Epithelial cell of esophagus (primary cell): ENCODE measurements around the gene CRYBG1.

Experiments
- DNase-seq: peaks from one replicate; pipeline ENCODE4 v3.0.0; 2010; ENCODE audit warnings: low read depth
- H3K4me3 ChIP-seq: 2 replicates; pipeline ENCODE4 v1.5.1; 2011; ENCODE audit warnings: mild to moderate bottlenecking, low read length, control low read depth
- TF ChIP-seq, protein P1 (sequence below): IDR thresholded peaks from 2 replicates; pipeline ENCODE4 v1.5.1; 2011; ENCODE audit warnings: low read depth, mild to moderate bottlenecking, low read length, control low read depth, inconsistent platforms; ENCODE audit not compliant: insufficient read depth; ENCODE audit errors: missing control alignments

Gene CRYBG1

DNA sequence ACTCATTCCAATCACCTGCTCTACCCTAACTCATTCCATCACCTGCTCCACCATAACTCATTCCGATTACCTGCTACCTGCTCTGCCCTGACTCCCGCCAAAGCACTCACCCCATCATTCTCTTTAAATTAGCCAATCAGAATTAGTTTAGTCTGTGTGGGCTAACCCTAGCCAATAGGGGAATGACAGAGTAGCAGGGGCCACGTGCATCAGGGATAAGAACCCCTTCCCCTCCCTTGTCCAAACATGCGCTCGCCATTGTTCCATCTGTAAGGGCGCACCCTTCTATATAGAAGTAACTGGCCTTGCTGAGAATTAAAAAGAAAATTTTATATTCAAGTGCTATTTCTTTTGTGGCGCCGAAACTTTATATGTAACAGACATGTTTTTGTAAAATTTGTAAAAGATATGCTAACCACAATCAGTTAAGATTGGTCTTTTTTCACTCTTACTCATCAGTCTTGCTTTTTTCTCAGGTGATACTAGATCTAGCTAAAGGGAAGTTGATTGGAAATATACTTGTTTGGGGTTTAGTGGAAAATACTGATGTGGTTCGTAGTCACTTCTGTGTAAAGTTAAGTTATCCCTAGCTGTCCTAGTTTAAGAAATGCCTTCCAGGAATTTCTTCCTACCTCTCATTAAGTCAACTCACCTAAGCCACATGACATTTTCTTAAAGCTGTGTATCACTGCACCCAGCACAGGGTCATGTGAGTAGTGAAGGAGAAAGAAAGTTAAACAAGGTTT lies 252.3 kb downstream of the CRYBG1 start:
- TF ChIP-seq, protein P1, sequence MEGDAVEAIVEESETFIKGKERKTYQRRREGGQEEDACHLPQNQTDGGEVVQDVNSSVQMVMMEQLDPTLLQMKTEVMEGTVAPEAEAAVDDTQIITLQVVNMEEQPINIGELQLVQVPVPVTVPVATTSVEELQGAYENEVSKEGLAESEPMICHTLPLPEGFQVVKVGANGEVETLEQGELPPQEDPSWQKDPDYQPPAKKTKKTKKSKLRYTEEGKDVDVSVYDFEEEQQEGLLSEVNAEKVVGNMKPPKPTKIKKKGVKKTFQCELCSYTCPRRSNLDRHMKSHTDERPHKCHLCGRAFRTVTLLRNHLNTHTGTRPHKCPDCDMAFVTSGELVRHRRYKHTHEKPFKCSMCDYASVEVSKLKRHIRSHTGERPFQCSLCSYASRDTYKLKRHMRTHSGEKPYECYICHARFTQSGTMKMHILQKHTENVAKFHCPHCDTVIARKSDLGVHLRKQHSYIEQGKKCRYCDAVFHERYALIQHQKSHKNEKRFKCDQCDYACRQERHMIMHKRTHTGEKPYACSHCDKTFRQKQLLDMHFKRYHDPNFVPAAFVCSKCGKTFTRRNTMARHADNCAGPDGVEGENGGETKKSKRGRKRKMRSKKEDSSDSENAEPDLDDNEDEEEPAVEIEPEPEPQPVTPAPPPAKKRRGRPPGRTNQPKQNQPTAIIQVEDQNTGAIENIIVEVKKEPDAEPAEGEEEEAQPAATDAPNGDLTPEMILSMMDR = no peak
- no peak for DNase-seq
- no peak overlapping the region for H3K4me3 ChIP-seq

DNA sequence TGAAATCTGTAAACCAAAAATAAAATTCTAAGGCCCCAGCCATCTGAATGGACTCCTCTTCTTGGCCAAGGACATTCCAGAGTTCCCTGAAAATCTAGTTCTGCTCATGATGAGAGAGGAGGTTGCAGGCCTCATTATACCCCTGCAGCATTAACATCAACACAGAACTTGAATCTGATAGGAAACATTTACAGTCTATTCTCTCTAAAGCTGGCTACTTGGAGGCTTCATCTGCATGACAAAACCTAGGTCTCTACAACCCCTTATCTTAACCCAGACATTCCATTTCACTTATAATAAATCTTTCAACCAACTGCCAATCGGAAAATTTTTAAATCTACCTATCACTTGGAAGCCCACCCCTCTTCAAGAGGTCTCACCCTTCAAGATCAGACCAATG lies 253.1 kb downstream of the CRYBG1 start:
- DNase-seq = no peak
- TF ChIP-seq, protein P1 = no peak
- H3K4me3 ChIP-seq = no peak overlapping the region

DNA sequence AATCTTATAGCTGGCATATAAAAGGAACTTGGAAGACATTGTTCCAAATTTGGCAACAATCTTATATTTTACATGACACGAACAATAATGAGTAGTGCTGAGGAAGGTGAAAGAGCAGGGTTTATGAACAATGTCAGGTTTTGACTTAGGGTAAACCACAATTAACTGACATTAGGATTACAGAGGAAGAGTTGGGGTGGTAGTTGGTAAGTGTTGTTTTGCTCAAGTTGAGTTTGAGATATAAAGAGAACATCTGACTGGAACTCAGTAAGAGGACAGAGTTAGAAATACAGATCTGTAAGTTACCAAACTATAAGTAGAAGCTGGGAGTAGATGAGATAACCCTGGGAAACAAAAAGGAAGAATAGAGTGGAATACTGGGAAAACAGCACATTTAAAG lies 253.6 kb downstream of the CRYBG1 start:
- no peak for DNase-seq
- TF ChIP-seq, protein P1 = no peak
- no peak overlapping the region for H3K4me3 ChIP-seq

DNA sequence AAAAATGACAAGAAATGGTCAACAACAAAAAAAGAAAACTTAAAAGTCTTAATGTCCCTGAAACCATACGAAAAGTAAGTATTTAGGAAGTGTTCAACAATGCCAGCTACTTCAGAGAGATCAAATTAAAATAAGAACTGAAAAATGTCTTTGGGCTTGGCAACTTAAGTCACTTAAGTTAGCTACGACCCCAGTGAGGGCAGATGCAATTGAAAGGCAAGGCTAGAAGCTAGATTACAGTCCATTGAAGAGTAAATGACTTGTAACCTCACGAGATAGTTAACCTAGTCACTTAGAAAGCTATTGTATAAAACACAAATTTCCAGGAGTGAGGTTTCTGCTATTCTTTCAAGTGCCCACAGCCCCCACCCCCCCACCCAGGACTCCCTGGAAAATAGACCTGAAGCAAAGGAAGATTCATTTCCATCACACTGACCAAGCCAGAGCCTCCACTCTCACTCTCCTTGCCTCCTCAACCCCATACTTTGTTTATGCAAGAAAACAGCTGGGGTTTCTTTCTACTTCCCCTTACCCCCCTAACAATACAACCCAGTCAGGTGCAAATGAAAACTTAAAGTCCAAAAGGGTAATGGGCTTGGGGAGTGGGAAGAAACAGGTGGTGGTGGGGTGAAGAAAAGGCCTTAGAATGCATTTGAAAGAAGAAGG lies 254.2 kb downstream of the CRYBG1 start:
- TF ChIP-seq, protein P1 = no peak
- no peak overlapping the region for H3K4me3 ChIP-seq
- no peak for DNase-seq

DNA sequence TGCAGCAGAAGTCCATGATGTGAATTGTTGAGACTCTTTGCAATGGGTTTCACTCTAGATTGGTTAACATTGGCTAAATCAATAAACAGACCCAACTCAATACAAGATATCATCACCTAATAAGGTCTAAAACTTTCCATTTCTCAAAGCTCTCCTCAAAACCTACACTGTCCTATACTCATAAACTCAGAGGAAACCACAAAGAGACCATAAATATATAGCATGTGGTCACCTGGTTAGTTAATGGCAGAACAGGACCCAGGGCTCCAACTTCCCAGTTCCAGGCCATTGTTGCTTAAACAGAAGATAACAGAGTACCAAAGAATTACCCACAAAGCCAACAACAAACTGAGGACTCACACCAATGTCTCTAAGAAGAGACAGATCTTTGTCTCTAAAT lies 256.8 kb downstream of the CRYBG1 start:
- TF ChIP-seq, protein P1 = no peak
- no peak overlapping the region for H3K4me3 ChIP-seq

DNA sequence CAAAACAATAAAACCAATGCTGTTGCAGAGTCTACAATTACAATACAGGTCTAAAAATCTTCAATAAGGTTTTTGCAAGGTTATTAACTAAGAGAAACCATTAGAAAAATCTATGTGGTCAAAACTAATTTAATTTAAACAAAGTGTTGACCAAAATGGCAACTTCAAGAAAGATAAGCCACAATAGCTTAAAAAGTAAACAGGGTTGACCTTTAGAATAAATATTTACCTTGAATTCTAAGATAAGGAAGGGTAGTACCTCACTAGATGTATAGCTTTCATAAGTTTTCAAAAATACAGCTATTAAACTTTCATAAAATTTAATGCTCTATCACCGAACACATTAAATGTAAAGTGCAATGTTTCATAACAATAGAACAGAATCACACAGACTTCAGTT lies 257.3 kb downstream of the CRYBG1 start:
- TF ChIP-seq, protein P1 = no peak
- H3K4me3 ChIP-seq = no peak overlapping the region
- no peak for DNase-seq

More for the DNA sequence above, 256.8 kb downstream of the CRYBG1 start:
- DNase-seq = no peak
